ENCODE data around the gene FFAR4.
"Not testable (repeated sequence)": the region's sequence is repeated elsewhere in the genome, so short reads cannot be mapped to it uniquely, and the experiment has no call there.

The FFAR4 gene

DNA sequence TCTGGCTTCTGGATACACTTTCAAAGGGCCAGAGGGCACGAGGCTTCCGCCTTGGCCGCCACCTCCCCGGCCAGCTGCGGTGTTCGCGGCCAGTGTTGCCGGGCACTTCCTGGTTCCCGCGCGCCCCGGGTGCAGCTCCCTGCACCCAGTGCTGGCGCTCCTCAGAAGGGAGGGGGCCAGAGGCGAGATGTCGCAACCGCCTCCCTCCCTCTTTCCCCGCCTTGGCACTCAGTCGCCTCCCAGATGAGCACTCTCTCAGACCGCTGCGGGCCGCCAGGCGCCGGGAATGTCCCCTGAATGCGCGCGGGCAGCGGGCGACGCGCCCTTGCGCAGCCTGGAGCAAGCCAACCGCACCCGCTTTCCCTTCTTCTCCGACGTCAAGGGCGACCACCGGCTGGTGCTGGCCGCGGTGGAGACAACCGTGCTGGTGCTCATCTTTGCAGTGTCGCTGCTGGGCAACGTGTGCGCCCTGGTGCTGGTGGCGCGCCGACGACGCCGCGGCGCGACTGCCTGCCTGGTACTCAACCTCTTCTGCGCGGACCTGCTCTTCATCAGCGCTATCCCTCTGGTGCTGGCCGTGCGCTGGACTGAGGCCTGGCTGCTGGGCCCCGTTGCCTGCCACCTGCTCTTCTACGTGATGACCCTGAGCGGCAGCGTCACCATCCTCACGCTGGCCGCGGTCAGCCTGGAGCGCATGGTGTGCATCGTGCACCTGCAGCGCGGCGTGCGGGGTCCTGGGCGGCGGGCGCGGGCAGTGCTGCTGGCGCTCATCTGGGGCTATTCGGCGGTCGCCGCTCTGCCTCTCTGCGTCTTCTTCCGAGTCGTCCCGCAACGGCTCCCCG is at the start of gene FFAR4:
TSS of gene FFAR4 (plus strand) at position 231 of the 842 bp plus-strand sequence. CDS start at position 287, 56 bp downstream.
- DNase-seq (ENCODE audit: low read depth), result no peak

DNA sequence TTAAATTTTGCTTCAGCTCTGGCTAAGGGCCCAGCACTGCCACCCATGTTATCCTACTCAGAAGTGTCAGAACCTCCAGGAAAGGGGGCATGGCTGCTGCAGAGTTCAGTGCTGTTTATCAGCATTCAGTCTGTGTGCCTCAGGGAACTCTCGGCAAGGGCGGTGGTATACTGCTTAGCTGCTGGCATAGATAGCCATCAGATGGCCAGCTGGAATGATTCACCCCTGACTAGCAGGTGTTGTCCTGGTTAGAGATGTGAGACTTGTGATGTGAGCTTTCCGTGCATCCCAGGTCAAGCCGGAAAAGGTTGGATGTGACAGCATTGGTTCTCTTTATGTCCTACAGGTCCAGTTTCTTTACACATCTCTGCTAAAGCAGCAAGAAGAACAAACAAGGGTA is 47.9 kb upstream of the FFAR4 start:
- DNase-seq (ENCODE audit: low read depth), result no peak

DNA sequence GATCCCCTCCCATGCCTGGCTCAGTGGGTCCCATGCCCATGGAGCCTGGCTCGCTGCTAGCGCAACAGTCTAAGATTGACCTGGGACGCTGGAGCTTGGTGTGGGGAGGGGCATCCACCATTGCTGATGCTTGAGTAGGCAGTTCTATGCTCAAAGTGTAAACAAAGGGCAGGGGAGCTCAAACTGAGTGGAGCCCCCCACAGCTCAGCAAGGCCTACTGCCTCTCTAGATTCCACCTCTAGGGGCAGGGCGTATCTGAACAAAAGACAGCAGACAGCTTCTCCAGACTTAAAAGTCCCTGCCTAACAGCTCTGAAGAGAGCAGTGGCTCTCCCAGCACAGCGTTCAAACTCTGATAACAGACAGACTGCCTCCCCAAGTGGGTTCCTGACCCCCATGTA is 31.2 kb upstream of the FFAR4 start:
- no peak for DNase-seq (ENCODE audit: low read depth)

DNA sequence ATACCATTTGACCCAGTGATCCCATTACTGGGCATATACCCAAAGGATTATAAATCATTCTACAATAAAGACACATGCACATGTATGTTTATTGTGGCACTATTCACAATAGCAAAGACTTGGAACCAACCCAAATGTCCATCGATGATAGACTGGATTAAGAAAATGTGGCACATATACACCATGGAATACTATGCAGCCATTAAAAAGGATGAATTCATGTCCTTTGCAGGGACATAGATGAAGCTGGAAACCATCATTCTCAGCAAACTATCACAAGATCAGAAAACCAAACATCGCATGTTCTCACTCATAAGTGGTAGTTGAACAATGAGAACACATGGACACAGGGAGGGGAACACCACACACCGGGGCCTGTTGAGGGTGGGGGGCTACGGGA is 25.6 kb upstream of the FFAR4 start:
- DNase-seq (ENCODE audit: low read depth), result not testable (repeated sequence)

DNA sequence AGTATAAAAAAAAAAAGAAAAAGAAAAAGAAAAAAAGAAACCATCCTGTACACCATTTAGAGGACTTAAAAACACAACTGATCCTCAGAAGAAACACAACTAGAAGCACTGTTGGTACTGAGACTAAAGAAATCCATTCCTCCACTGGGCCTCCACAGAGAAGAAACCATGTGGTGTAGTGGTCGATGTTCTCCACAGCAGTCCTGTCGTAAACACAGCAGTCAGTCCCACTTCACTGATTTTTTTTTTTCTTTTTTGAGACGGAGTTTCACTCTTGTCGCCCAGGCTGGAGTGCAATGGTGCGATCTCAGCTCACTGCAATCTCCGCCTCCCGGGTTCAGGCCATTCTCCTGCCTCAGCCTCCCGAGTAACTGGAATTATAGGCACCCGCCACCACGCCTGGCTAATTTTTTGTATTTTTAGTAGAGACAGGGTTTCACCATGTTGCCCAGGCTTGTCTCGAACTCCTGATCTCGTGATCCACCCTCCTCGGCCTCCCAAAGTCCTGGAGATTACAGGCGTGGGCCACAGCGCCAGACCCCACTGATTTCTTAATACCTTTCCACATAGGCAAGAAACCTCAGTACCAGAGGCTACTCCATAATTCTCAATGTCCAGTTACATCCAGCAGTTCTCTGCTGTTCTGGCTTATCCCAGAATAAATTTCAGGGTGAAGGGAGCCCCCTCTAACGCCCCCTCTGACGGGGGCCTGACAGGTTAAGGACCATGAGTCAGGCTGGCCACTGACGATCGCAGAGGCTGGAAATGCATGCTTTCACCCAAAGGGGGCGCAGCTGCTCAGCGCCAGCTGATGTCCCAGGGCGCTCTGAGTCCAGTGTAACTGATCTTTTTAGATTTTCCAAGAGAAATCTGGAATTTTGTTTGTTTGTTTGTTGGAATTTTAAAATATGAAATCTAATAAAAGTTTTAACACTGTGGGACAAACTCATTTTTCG is 24.8 kb upstream of the FFAR4 start:
- DNase-seq (ENCODE audit: low read depth), result peak; percentile 31

DNA sequence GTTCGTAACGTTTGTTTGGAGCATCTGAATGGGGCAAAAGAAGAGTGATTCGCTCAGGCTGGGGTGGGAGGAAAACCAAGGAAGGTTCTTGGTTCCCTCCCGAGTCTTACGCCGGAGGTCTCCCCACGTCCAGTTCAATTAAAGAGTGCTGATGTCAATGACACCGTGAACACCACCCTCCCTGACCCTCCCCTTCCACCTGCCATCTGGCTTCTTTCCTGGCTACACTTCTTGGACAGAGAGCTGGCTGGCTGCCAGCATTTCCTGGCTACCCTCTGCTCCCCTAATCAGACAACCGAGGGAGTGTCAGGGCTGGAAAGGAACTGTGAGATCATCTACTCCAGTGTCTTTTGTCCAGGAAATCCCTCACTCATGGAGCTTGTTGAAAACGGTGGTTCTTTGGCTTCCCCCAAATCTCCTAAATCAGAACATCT is 24.1 kb upstream of the FFAR4 start:
- DNase-seq (ENCODE audit: low read depth), result peak; percentile 45

DNA sequence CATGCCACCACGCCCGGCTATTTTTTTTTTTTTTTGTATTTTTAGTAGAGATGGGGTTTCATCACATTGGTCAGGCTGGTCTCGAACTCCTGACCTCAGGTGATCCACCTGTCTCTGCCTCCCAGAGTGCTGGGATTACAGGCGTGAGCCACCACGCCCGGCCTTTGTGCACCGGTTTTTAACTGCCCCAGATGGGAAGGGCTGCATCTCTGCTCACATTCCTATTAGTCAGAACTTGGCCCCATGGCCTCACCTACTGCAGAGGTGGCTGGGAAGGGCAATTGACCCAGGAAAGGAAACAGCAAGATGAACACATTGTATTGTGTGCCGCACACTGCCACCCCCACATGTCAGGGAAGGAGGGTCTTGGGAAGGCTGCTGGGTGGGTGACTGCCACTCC is 19.5 kb upstream of the FFAR4 start:
- DNase-seq (ENCODE audit: low read depth), result not testable (repeated sequence)

DNA sequence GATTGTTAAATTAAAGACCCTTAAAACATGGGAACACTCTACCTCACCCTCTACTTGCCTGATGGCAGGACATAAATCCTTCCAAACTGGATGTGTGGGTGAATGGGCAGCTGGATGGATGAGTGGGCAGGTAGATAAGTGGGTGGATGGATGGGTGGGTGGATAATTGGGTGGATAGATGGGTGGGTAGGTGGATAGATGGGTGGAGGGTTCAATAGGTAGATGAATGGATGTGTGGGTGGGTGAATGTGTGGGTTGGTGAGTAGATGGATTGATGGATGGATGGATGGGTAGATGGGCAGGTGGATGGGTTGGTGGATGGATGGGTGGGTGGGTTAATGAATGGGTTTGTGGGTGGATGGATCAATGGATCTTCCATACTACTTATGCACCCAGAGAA is 18.9 kb upstream of the FFAR4 start:
- DNase-seq (ENCODE audit: low read depth), result no peak

DNA sequence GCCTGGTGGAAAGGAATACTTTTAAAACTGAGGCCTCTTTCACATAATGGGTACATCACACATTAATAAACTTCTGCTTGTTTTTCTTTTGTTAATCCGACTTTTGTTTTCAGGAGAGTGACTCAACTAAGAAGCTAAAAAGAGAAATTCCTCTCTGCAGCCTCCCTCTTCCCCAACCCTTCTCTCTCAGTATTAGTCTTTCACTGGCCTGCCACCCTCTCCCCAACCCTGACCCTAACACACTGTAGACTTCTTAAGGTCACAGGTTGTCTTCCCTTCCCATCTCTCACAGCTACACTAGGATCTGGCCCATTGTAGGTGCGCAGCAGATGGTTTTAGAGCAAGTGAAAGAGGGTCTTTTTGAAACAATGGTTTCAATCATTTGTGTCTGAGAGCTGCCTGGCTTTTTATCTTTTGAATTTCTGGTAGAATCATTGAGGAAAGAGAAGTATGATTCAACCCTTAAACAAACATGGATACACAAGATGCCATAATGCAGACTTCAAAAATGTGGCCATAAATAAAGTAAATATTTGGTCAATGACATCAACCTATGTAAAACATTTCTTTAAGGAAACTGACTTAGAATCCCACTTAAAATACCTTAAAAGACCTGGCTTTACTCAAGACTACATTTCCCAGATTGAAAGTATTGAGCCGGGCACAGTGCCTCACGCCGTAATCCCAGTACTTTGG is 17.9 kb upstream of the FFAR4 start:
- DNase-seq (ENCODE audit: low read depth), result peak; percentile 10

DNA sequence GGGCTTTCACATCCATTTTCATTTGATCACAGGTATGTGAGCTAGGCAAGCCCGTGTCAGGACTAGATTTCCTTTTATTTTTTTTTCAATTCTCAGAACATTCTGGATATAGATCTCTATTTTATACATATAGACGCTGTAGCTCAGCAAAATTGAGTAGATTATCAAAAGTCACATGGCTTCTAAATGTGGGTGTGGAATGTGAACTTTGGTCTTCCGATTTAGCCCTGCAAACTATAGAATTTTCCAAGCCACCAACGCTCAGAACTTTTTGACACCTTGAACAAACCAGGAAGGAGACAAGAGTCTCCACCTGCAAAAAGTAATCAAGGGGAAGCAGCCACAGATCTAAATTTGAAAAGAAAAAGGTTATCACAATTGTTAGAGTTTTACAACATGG is 15.9 kb upstream of the FFAR4 start:
- DNase-seq (ENCODE audit: low read depth), result no peak

DNA sequence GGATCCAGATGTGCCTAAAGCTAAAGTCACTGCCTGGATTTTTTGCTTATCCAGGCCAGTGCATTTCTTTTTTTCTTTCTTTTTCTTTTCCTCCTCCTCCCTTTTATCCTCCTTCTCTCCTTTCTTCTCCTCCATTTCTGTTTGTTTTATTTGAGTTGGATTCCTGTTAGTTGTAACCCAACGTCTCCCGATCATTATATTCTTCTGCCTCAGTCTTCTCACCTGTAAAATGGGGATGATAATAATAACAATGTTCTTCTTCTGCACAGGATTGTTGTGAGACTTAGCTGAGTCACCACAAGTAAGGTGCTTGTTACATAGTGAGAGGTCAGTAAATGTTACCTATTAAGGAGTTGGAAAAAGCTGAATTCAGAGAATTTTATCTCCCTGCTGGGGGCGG is 13.7 kb upstream of the FFAR4 start:
- no peak for DNase-seq (ENCODE audit: low read depth)

DNA sequence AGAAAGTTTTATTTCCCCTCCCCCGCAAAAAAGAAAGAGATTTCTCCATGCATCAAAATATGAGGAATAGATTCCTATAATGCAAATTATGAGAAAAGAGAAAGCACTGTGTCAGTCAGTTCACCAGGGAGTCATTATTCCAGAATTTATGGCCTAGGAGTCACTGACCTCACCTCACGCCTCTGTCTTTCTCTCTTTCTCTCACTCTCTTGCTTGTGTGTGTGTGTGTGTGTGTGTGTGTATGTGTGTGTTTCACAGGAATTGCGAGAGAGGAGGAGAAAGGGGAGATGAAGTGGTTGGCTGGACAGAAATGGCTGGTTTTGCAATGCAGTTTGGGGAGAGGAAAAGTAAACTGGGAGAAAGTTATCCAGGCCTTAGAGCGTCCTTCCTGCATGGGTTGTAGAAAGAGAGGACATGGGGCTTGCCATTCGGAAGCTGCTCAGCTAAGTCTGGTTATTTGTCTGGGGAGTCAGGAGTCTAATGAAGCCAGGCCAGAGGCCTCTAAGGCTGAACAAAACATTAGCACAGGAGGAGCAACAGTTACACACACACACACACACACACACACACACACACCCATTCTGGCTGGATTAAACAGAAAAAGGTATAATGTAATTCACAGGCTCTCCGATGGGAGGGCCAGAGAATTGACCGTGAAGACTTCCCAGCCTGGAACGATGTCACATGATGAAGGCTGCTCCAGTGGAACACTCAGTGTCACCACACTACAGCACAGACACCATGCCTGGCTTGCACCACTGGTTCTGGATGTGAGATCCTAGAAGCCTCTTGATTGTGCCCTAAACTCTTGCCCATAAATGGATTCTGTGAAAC is 12.8 kb upstream of the FFAR4 start:
- peak; percentile 24 for DNase-seq (ENCODE audit: low read depth)

DNA sequence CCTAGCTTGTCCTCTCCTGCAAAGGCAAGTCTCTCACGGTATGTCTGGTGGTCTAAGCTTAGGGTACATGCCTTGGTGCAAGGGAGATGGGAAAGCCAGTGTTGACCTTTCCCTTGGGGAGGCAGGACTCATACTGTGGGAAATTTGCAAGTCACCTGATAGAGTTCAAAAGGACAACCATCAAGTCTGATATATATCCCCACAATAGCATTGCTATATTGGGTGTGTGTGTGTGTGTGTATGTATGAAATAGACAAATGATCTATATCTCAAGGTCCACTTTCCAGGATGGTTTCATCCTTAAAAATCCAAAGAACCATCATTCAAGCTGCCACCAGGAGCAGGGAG is 12.2 kb upstream of the FFAR4 start:
- DNase-seq (ENCODE audit: low read depth), result no peak

DNA sequence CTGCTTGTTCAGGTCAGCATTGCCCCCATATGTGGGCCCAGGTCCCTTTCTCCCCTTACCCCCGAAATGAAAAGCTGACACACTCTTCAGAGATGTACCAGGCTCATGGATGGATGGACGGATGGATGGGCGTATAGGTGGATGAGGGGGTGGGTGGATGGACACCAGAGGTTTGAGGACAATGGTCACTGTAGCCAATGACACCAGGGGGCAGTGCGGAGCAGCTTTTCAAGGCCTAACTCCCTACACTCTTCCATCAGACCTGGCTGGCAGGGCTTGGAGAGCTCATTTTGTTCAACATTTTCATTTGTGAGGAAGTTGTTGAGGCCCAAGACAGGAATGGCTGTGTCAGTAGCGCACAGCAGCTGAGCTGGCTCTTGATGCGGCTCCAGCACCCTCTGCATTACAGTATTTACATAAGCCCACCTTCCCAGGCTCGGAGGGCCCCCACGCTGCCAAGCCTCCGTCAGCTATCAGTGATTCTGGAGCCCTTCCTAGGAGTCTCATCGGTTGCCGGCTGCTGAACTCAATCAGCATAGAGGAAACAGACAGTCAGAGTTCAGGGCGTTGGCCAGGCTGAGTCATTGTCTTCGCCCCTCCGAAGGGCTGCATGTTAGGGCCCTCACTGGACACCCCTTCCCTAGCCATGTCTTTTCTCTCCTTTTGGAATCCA is 11.6 kb upstream of the FFAR4 start:
- peak; percentile 48 for DNase-seq (ENCODE audit: low read depth)

DNA sequence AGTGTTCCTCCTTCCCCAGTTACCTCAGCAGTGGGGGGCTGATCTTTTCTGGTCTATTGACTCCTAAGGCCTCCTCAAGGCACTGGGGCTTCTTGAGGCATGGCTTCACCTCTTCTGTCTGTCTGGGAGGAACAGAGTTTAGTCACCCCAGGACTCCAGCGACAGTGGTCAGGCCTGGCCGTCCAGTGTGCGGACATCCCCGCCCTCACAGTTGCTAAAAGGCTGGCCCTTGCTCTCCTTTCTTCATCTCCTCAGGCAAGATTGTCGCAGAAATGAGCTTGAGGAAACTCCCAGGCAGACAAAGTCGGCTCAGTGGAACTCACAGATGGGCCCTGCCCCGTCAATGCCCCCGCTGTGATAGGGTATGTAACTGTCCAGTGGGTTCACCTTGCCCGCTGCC is 7.0 kb upstream of the FFAR4 start:
- no peak for DNase-seq (ENCODE audit: low read depth)

DNA sequence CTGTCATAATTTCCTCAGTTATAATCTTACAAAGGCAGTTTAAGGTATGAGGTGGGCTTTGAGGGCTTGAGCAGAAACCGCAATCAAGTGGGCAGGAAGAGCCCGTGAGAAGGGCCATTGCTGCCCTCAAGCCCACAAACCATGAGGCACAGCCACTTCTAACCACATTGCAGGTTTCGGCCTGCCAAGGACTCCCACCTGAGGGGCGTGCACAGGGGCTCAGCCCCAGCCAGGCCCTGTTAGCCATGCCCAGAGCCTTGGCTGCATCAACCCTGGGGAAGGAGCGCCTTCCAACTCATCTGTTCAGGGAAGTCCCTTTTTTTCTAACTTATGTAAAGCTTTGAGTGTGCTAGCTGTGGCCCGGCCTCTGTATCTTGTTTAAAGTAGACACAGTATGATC is 5.9 kb upstream of the FFAR4 start:
- DNase-seq (ENCODE audit: low read depth), result no peak

DNA sequence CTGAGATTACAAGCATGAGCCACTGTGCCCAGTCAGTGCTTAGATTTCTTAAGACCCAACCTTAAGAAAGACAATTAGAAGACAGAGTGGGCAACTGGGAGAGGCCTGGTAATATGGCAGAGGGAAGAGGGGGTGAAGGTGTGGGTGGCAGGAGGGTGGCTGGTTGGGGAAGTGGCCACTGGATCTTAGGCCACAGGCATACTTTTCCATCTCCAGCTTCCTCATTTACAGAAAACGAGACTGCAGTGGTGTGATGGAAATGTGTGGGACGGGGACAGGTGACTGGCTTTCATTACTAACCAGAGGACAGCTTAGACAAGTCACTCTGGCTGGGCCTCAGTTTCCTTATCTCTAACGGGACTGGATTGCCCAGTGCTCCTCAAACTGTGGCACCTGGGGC is 1.0 kb upstream of the FFAR4 start:
- DNase-seq (ENCODE audit: low read depth), result no peak

DNA sequence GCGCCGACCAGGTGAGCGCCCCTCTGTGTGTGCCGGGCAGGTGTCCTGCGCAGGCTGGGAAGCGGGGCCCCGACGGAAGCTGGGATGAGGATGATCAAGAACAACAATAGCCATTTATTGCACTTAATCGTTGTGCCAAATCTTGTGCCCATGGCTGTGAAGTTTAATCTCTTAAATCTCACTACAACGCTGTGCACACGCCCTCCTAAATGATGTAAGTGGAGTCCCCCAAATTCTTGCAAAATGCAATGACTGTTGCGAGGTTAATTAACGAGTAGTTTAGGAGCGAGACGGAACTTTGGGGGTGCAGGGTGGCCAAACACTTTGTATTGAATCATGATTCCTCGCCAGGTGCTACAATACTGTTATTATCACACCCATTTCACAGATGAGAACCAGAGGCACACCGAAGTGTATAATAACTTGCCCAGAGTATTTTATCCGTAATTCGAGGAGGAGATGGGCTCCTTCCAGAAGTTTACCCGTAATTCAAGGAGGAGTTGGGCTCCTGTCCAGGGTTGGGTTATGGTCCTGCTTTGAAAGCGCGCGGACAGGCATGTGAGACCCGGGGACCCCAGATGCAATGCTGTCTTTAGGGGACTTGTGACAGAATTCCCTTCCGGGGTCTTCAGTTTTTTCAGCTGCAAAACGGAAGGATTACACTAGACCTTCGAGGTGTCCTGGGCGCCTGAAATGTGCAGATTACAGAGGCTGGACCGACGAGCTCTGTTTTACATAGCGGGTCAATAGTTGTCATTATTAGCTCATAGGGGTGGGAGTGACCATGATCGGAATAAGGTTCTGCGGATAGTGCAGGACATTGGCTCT is 1.0 kb downstream of the FFAR4 start:
- DNase-seq (ENCODE audit: low read depth), result no peak

DNA sequence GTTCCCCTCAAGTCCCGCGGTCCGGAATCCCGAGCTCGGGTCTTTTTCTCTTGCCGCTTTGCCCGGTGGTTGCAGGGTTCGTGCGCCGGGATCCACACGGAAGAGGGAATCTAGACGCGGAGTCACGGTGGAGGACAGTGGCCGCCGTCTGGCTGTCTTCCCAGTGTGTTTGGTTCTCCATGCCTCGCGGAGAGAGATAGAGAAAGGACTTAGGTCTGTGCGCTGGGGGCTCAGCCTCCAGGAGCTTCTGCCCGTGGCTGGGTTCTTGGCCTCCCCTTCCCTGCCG is 1.6 kb downstream of the FFAR4 start:
- no peak for DNase-seq (ENCODE audit: low read depth)

DNA sequence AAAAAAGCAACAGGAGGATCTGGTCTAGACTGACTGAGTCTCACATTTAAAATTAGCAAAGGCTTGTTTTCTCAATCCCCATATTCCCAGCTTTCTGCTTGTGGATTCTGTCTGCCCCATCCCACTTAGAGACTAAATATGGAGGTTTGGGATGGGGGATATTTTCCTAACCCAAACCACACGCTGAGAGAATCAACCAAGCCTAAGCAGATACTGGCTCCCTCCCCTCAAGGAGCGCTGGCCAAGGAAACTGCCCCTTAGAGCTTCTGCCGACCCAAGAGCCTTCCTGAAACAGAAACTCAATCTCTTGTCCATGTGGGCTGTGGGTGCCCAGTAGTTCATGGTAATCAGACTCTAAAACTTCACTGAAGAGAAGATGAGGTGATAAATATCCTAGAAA is 3.9 kb downstream of the FFAR4 start:
- no peak for DNase-seq (ENCODE audit: low read depth)

Measured in amniotic epithelial cell (primary cell).